Subcutaneous adipose tissue (tissue), 4 donors: ENCODE data around the gene DNM3. TPM values are rescaled to one million over a fixed set of nuclear protein-coding genes. Genes with fewer than 3 reads are reported as not detected.

Source experiments
- total RNA-seq, 4 donors: library from RNA; depleted of rRNA; stranded (reverse); fragments of >200 nt; gene quantifications; one replicate each; pipeline ENCODE4 v1.1.0, GENCODE V29; 2016
- TF ChIP-seq, protein P1 (sequence below): fragments of 450-650 bp; IDR thresholded peaks from one replicate; pipeline ENCODE4 v1.5.1; 2016; ENCODE audit warnings: low read depth, mild to moderate bottlenecking, control low read depth, antibody characterized with exemption, moderate library complexity

DNM3 gene
- total RNA-seq, 4 donors from 2014 or later: 4.1 to 8.8 (median 7.6) TPM

- TF ChIP-seq, protein P1, sequence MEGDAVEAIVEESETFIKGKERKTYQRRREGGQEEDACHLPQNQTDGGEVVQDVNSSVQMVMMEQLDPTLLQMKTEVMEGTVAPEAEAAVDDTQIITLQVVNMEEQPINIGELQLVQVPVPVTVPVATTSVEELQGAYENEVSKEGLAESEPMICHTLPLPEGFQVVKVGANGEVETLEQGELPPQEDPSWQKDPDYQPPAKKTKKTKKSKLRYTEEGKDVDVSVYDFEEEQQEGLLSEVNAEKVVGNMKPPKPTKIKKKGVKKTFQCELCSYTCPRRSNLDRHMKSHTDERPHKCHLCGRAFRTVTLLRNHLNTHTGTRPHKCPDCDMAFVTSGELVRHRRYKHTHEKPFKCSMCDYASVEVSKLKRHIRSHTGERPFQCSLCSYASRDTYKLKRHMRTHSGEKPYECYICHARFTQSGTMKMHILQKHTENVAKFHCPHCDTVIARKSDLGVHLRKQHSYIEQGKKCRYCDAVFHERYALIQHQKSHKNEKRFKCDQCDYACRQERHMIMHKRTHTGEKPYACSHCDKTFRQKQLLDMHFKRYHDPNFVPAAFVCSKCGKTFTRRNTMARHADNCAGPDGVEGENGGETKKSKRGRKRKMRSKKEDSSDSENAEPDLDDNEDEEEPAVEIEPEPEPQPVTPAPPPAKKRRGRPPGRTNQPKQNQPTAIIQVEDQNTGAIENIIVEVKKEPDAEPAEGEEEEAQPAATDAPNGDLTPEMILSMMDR: no peak
Measured at GRCh38 chr1:172006660-172007059, 165.4 kb downstream of the DNM3 start.

DNA sequence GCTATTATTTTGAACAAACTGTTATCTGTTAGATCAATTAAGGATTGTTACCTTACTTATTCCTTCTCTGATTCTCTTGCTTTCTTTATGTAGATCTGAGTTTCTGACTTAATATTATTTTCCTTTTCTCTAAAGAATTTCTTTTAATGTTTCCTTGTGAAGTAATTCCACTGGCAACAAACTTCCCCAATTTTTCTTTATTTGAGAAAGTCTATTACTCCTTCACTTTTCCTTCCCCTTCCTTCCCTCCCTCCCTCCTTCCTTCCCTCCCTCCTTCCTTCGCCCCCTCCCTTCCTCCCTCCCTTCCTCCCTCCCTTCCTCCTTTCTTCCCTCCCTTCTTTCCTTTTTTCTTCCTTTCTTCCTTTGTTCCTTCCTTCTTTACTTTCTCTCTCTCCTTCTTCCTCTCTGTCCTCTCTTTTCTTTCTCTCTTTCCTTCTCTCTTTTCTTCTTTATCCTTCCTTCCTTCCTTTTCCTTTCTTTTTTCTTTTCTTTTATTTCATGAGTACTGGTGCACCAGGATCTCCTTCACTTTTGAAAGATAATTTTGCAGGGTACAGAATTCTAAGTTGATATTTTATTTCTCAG, 177.5 kb downstream of the DNM3 start:
- TF ChIP-seq, protein P1: no peak

DNA sequence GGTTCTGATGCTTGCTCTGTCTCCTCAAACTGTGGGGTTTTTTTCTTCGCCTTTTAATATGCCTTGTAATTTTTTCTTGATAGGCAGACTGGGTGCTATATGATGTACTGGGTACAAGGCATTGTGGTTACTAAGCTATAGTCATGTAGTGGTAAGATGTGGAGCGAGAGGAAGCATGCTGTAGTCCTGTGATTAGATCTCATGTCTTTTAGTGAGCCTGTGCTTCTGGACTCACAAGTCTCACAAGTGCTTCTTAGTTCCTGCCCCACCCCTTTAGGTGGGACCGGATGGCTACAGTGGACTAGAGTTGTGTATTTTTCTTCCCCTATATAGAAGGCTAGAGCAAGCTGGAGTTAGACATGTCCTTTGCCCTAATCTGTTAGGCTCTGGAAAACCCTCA, 178.7 kb downstream of the DNM3 start:
- TF ChIP-seq, protein P1: no peak

GRCh38 chr1:172024516-172024915, 183.2 kb downstream of the DNM3 start:
- TF ChIP-seq, protein P1: no peak

DNA sequence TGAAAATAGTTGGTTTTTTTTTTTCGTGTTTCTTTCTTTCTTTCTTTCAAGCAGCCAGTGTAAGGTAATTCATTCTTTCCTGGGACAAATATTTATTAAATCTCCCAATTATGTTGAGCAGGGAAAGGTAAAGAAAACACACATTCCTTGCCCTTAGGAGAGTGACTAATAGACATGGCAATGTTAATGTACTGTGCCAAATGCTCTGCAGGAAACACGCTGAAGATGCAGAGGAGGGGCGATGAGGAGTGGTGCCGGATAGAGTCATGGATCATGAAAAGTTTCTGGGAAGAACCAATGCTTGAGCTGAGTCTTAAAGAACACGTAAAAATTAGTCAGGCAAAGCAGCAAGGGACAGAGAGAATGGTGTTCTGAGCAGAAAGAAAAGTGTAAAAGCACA, 199.2 kb downstream of the DNM3 start:
- TF ChIP-seq, protein P1: no peak

GRCh38 chr1:172041102-172041501, 199.8 kb downstream of the DNM3 start:
- TF ChIP-seq, protein P1: no peak

- TF ChIP-seq, protein P1: no peak
Measured at GRCh38 chr1:172041742-172042141, 200.4 kb downstream of the DNM3 start.
